HEK293 (cell line): Measurements from ENCODE around the gene SEMA4B.
"Not testable (repeated sequence)": the region's sequence is repeated elsewhere in the genome, so short reads cannot be mapped to it uniquely, and the experiment has no call there.

Experiments
- CTCF ChIA-PET: fragments of 350-600 bp; formaldehyde crosslinking; extraction: SDS; loops from one replicate; lab custom pipeline; 2021; ENCODE audit warnings: antibody characterized with exemption; lab: Yijun Ruan, JAX
- POLR2A ChIA-PET: fragments of 300-600 bp; formaldehyde crosslinking; extraction: SDS; loops from one replicate; lab custom pipeline; 2020; ENCODE audit warnings: antibody characterized with exemption, inconsistent platforms; lab: Yijun Ruan, JAX
- H3K27ac ChIP-seq: fragments of 200-500 bp; sonication (Bioruptor generic); 2 replicates; pipeline ENCODE4 v1.5.1; 2014; ENCODE audit warnings: low read depth, low read length, control low read depth, inconsistent platforms; ENCODE audit errors: extremely low read depth
- H3K36me3 ChIP-seq, 2 experiments: fragments of 200-500 bp in 1 of 2; sonication (Bioruptor generic) in 1 of 2; 1 replicate in 1 of 2; 2 replicates in 1 of 2; pipeline ENCODE4 v1.5.1; 2014 to 2017; ENCODE audit warnings: inconsistent platforms in 2 of 2, low read length in 2 of 2; ENCODE audit not compliant: control insufficient read depth in 2 of 2, insufficient read depth in 1 of 2
- H3K4me1 ChIP-seq: fragments of 200-500 bp; sonication (Bioruptor generic); 2 replicates; pipeline ENCODE4 v1.5.1; 2014; ENCODE audit warnings: mild to moderate bottlenecking, low read length, inconsistent platforms; ENCODE audit not compliant: control insufficient read depth, insufficient read depth
- H3K4me3 ChIP-seq: 2 replicates; pipeline ENCODE4 v1.5.1; 2011; ENCODE audit warnings: low read depth, mild to moderate bottlenecking, control low read depth, low read length, moderate library complexity
- H3K9me3 ChIP-seq: fragments of 200-500 bp; sonication (Bioruptor generic); 2 replicates; pipeline ENCODE4 v1.5.1; 2014; ENCODE audit warnings: low read depth, low read length, inconsistent platforms; ENCODE audit not compliant: control insufficient read depth, insufficient read depth
- ATF2 ChIP-seq: fragments of 450-650 bp; formaldehyde crosslinking; IDR thresholded peaks from 2 replicates; pipeline ENCODE4 v1.5.1; 2016; ENCODE audit warnings: missing biosample characterization, missing genetic modification characterization, low read depth
- GFI1B ChIP-seq: fragments of 450-650 bp; formaldehyde crosslinking; IDR thresholded peaks from 2 replicates; pipeline ENCODE4 v1.5.1; 2016; ENCODE audit warnings: missing biosample characterization, missing genetic modification characterization
- HOXC10 ChIP-seq: sonication (generic); formaldehyde crosslinking; IDR thresholded peaks from 2 replicates; pipeline ENCODE4 v1.8.1; 2023; ENCODE audit warnings: mild to moderate bottlenecking, missing genetic modification reagents
- KLF1 ChIP-seq: fragments of 450-650 bp; formaldehyde crosslinking; IDR thresholded peaks from 2 replicates; pipeline ENCODE4 v1.5.1; 2016; ENCODE audit warnings: missing biosample characterization, missing genetic modification characterization
- OSR2 ChIP-seq: fragments of 450-650 bp; formaldehyde crosslinking; IDR thresholded peaks from 2 replicates; pipeline ENCODE4 v1.5.1; 2016; ENCODE audit warnings: missing biosample characterization, missing genetic modification characterization
- SALL2 ChIP-seq: fragments of 450-650 bp; formaldehyde crosslinking; IDR thresholded peaks from 2 replicates; pipeline ENCODE4 v1.5.0; 2017; ENCODE audit warnings: missing biosample characterization, mild to moderate bottlenecking, missing genetic modification characterization, borderline replicate concordance
- ZBTB11 ChIP-seq: fragments of 450-650 bp; formaldehyde crosslinking; conservative IDR thresholded peaks from 2 replicates; pipeline ENCODE4 v1.5.1; 2016; ENCODE audit warnings: low read depth, missing biosample characterization, missing genetic modification characterization
- ZNF16 ChIP-seq: fragments of 450-650 bp; formaldehyde crosslinking; IDR thresholded peaks from 2 replicates; pipeline ENCODE4 v1.5.1; 2016; ENCODE audit warnings: low read depth, missing biosample characterization, missing genetic modification characterization
- ZNF214 ChIP-seq: fragments of 450-650 bp; formaldehyde crosslinking; IDR thresholded peaks from 2 replicates; pipeline ENCODE4 v1.5.1; 2017; ENCODE audit warnings: missing biosample characterization, mild to moderate bottlenecking, missing genetic modification characterization, borderline replicate concordance
- ZNF398 ChIP-seq: fragments of 450-650 bp; formaldehyde crosslinking; IDR thresholded peaks from 2 replicates; pipeline ENCODE4 v1.5.1; 2017; ENCODE audit warnings: missing biosample characterization, missing genetic modification characterization
- ZNF423 ChIP-seq: fragments of 450-650 bp; formaldehyde crosslinking; IDR thresholded peaks from 2 replicates; pipeline ENCODE4 v1.5.1; 2016; ENCODE audit warnings: missing biosample characterization, missing genetic modification characterization
- ZNF544 ChIP-seq: fragments of 450-650 bp; formaldehyde crosslinking; IDR thresholded peaks from 2 replicates; pipeline ENCODE4 v1.5.0; 2017; ENCODE audit warnings: missing biosample characterization, missing genetic modification characterization
- ZNF558 ChIP-seq: fragments of 450-650 bp; formaldehyde crosslinking; IDR thresholded peaks from 2 replicates; pipeline ENCODE4 v1.5.1; 2016; ENCODE audit warnings: missing biosample characterization, missing genetic modification characterization
- ZNF571 ChIP-seq: fragments of 450-650 bp; formaldehyde crosslinking; IDR thresholded peaks from 2 replicates; pipeline ENCODE4 v1.5.0; 2017; ENCODE audit warnings: missing biosample characterization, missing genetic modification characterization
- ZNF785 ChIP-seq: fragments of 450-650 bp; formaldehyde crosslinking; IDR thresholded peaks from 2 replicates; pipeline ENCODE4 v1.5.1; 2016; ENCODE audit warnings: missing biosample characterization, missing genetic modification characterization
- ZSCAN4 ChIP-seq: fragments of 450-650 bp; formaldehyde crosslinking; IDR thresholded peaks from 2 replicates; pipeline ENCODE4 v1.5.1; 2017; ENCODE audit warnings: missing biosample characterization, missing genetic modification characterization
- ZSCAN5A ChIP-seq: fragments of 450-650 bp; formaldehyde crosslinking; IDR thresholded peaks from 2 replicates; pipeline ENCODE4 v1.5.1; 2016; ENCODE audit warnings: missing biosample characterization, missing genetic modification characterization

The SEMA4B gene

GRCh38 chr15:90260731-90261130, 59.6 kb downstream of the SEMA4B start:
- CTCF ChIA-PET, H3K9me3 ChIP-seq: not testable (repeated sequence)
- POLR2A ChIA-PET, result interaction anchor here (1.7 to 4.7 kb wide), 2 partner anchors 11 to 27 kb away, joined by 12 to 18 read pairs; partner anchors contain the start of genes CIB1, GDPGP1 and TTLL13

GRCh38 chr15:90261811-90262210, 60.7 kb downstream of the SEMA4B start:
- 0 out of 2 replicates have a peak, but pooled peaks cover under 1% of the 10 kb centered on the region for H3K4me1 ChIP-seq
- TF ChIP-seq ZNF214 (tag by site-specific recombination) (no peak), ZSCAN4 (no peak), ZNF571 (no peak), ZNF558 (tag by site-specific recombination) (no peak), ZBTB11 (no peak), KLF1 (tag by site-specific recombination) (no peak), ZNF544 (tag by site-specific recombination) (no peak), ZNF16 (tag by site-specific recombination) (no peak), HOXC10 (no peak), ZNF785 (tag by site-specific recombination) (no peak)
- TF ChIP-seq, all 188 proteins: peak for 0
- peaks cover under 1 to 1% of the 10 kb centered on the region in 2 experiments; a peak in 2 of 3 replicates for H3K36me3 ChIP-seq
- H3K27ac ChIP-seq, result no peak overlapping the region
- no peak overlapping the region for H3K4me3 ChIP-seq
- POLR2A ChIA-PET, result interaction anchor here (1.7 to 4.7 kb wide), 2 partner anchors 13 to 28 kb away, joined by 12 to 18 read pairs; partner anchors contain the start of genes CIB1, GDPGP1 and TTLL13
- CTCF ChIA-PET, result interaction anchor here (0.6 to 0.9 kb wide), 2 partner anchors 25 to 31 kb away, joined by 3 read pairs; no protein-coding TSS in a partner anchor
- H3K9me3 ChIP-seq, result no peaks in the 10 kb centered on the region

More at GRCh38 chr15:90260731-90261130, 59.6 kb downstream of the SEMA4B start:
- H3K4me3 ChIP-seq, H3K36me3 ChIP-seq, H3K4me1 ChIP-seq, H3K27ac ChIP-seq: not testable (repeated sequence)

- ChIA-PET POLR2A (interaction anchor here (1.7 to 4.7 kb wide), 2 partner anchors 13 to 29 kb away, joined by 12 to 18 read pairs; partner anchors contain the start of genes CIB1, GDPGP1 and TTLL13), CTCF (interaction anchor here (0.7 to 0.9 kb wide), 2 partner anchors 31 to 56 kb away, joined by 3 to 4 read pairs; no protein-coding TSS in a partner anchor)
- peaks cover 7% of the 10 kb centered on the region in 2 experiments; a peak in 2 of 3 replicates for H3K36me3 ChIP-seq
- no peak overlapping the region for H3K27ac ChIP-seq
- no peaks in the 10 kb centered on the region for H3K9me3 ChIP-seq
- H3K4me3 ChIP-seq, result no peak overlapping the region
- peaks cover 5% of the 10 kb centered on the region; the same call in 1 of the 2 replicates for H3K4me1 ChIP-seq
- TF ChIP-seq ZNF423 (tag by site-specific recombination) (no peak), ATF2 (no peak), ZNF398 (tag by site-specific recombination) (no peak), ZSCAN5A (no peak), OSR2 (tag by site-specific recombination) (no peak), GFI1B (no peak), SALL2 (tag by site-specific recombination) (no peak)
Observed at GRCh38 chr15:90262426-90262825, 61.3 kb downstream of the SEMA4B start.
